ENCODE results near the gene SOX1. TPM values are rescaled to one million over a fixed set of nuclear protein-coding genes. Genes with fewer than 3 reads are reported as not detected.

Gene SOX1
- total and polyA plus RNA-seq, 2 donors (not counting 3 experiments of a cell fraction or from before 2014, with no cell fraction given), result not detected

DNA sequence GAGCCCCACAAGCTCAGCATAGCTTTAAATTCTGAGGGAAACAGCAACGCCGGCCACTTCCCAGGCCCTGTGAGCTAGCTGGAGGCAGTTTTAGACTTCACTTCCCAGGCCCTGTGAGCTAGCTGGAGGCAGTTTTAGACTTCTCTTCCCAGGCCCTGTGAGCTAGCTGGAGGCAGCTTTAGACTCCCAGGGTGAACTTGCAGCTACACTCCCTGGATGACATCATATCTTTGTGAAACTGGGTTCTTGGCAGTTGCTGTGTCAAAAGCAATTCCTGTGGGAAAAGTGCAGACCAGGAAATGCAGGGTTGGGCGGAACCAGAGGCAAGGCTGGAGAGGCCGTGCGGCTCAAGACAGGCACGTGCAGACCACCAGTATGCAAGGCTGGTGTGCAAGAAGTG is 12.7 kb downstream of the SOX1 start:
- FAIRE-seq, result no peak
- Histone ChIP-seq H3K4me2 (ENCODE audit: insufficient read depth, low read length) (no peak overlapping the region), H3K4me3 (replicated peaks in 1 of 3; ENCODE audit: insufficient read depth in 1 of 3, low read depth in 1 of 3, low read length in 3 of 3) (no peak overlapping the region), H3K27ac (ENCODE audit: insufficient read depth, low read depth, low read length) (no peak overlapping the region), H4K20me1 (replicated peaks; ENCODE audit: control insufficient read depth, extremely low read depth, insufficient read depth, low read length) (no peaks in the 10 kb centered on the region), H3K4me1 (ENCODE audit: control insufficient read depth, extremely low read depth, insufficient read depth, low read length) (no peaks in the 10 kb centered on the region), H2AFZ (ENCODE audit: low read depth, low read length) (no peak overlapping the region), H3K9me1 (replicated peaks; ENCODE audit: control insufficient read depth, extremely low read depth, insufficient read depth, low read length) (no peaks in the 10 kb centered on the region), H3K79me2 (ENCODE audit: control insufficient read depth, insufficient read depth, low read length) (no peaks in the 10 kb centered on the region), H3K9ac (replicated peaks; ENCODE audit: extremely low read depth, insufficient read depth, low read length) (no peak overlapping the region), H3K36me3 (ENCODE audit: control insufficient read depth in 2 of 2, extremely low read depth in 1 of 2, insufficient read depth in 2 of 2, low read length in 2 of 2) (no peaks in the 10 kb centered on the region), H3K9me3 (replicated peaks; ENCODE audit: control insufficient read depth, insufficient read depth, low read length) (no peaks in the 10 kb centered on the region), H3K27me3 (ENCODE audit: control insufficient read depth in 2 of 2, insufficient read depth in 2 of 2, low read length in 2 of 2) (peaks cover 16 to 17% of the 10 kb centered on the region in 2 experiments)
- dilution Hi-C loops (cut with MboI; ENCODE audit: extremely low pct_ligation_motif_present, low sequenced_read_pairs) (no loop called here), intact Hi-C loops (cut with micrococcal nuclease) (no loop called here)
- TF ChIP-seq POLR2A (IDR thresholded peaks at IDR 0.05; ENCODE audit: low read depth, low read length) (no peak), FOS (IDR thresholded peaks at IDR 0.05; ENCODE audit: borderline replicate concordance, insufficient read depth, low read length) (no peak)
- TF ChIP-seq, protein P1, sequence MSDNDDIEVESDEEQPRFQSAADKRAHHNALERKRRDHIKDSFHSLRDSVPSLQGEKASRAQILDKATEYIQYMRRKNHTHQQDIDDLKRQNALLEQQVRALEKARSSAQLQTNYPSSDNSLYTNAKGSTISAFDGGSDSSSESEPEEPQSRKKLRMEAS (IDR thresholded peaks at IDR 0.05; ENCODE audit: insufficient read depth, insufficient read length), result no peak
- no TSS peak for BruUV-seq (replicated peaks)
- no peak for DNase-seq (ENCODE audit: low read depth, low spot score)
- POLR2A ChIA-PET, result no interaction called here
- CTCF ChIA-PET, result interaction anchor here (1.4 kb wide), 1 partner anchor 9 kb away, joined by 3 read pairs; no protein-coding TSS in a partner anchor

GRCh38 chr13:112083971-112084370 is 17.0 kb downstream of the SOX1 start:
- Histone ChIP-seq H2AFZ (ENCODE audit: low read depth, low read length) (no peak overlapping the region), H3K4me2 (ENCODE audit: insufficient read depth, low read length) (no peak overlapping the region), H3K9me3 (replicated peaks; ENCODE audit: control insufficient read depth, insufficient read depth, low read length) (no peaks in the 10 kb centered on the region), H3K36me3 (ENCODE audit: control insufficient read depth in 2 of 2, extremely low read depth in 1 of 2, insufficient read depth in 2 of 2, low read length in 2 of 2) (no peaks in the 10 kb centered on the region), H3K9me1 (replicated peaks; ENCODE audit: control insufficient read depth, extremely low read depth, insufficient read depth, low read length) (no peaks in the 10 kb centered on the region), H3K27ac (ENCODE audit: insufficient read depth, low read depth, low read length) (no peak overlapping the region), H4K20me1 (replicated peaks; ENCODE audit: control insufficient read depth, extremely low read depth, insufficient read depth, low read length) (no peaks in the 10 kb centered on the region), H3K27me3 (ENCODE audit: control insufficient read depth in 2 of 2, insufficient read depth in 2 of 2, low read length in 2 of 2) (no peaks in the 10 kb centered on the region), H3K9ac (replicated peaks; ENCODE audit: extremely low read depth, insufficient read depth, low read length) (no peak overlapping the region), H3K4me1 (ENCODE audit: control insufficient read depth, extremely low read depth, insufficient read depth, low read length) (no peaks in the 10 kb centered on the region), H3K4me3 (replicated peaks in 1 of 3; ENCODE audit: insufficient read depth in 1 of 3, low read depth in 1 of 3, low read length in 3 of 3) (no peak overlapping the region), H3K79me2 (ENCODE audit: control insufficient read depth, insufficient read depth, low read length) (no peaks in the 10 kb centered on the region)
- ChIA-PET POLR2A (no interaction called here), CTCF (no interaction called here)
- no peak for DNase-seq (ENCODE audit: low read depth, low spot score)
- dilution Hi-C loops (cut with MboI; ENCODE audit: extremely low pct_ligation_motif_present, low sequenced_read_pairs) (no loop called here), intact Hi-C loops (cut with micrococcal nuclease) (no loop called here)
- TF ChIP-seq, protein P1 (IDR thresholded peaks at IDR 0.05; ENCODE audit: insufficient read depth, insufficient read length), result no peak
- TF ChIP-seq POLR2AphosphoS5 (IDR thresholded peaks at IDR 0.05; ENCODE audit: insufficient read depth, low read depth, low read length) (no peak), POLR2A (IDR thresholded peaks at IDR 0.05; ENCODE audit: low read depth, low read length) (no peak), CTCF (IDR thresholded peaks at IDR 0.05; ENCODE audit: extremely low read depth in 1 of 2, insufficient read depth in 1 of 2, low read depth in 1 of 2, low read length in 2 of 2) (no peak), GATA2 (IDR thresholded peaks at IDR 0.05; ENCODE audit: insufficient read depth, insufficient read length, low read depth, low read length) (no peak), FOS (IDR thresholded peaks at IDR 0.05; ENCODE audit: borderline replicate concordance, insufficient read depth, low read length) (no peak), EZH2 (IDR thresholded peaks at IDR 0.05; ENCODE audit: borderline replicate concordance, low read depth, low read length, severe bottlenecking) (no peak), JUN (IDR thresholded peaks at IDR 0.05; ENCODE audit: borderline replicate concordance, insufficient read depth, insufficient read length, low read depth) (no peak), MYC (IDR thresholded peaks at IDR 0.05; ENCODE audit: low read depth, low read length) (no peak)
- BruUV-seq (replicated peaks), result no TSS peak
- FAIRE-seq, result no peak
